ENCODE data around the gene RPS27.

DNA sequence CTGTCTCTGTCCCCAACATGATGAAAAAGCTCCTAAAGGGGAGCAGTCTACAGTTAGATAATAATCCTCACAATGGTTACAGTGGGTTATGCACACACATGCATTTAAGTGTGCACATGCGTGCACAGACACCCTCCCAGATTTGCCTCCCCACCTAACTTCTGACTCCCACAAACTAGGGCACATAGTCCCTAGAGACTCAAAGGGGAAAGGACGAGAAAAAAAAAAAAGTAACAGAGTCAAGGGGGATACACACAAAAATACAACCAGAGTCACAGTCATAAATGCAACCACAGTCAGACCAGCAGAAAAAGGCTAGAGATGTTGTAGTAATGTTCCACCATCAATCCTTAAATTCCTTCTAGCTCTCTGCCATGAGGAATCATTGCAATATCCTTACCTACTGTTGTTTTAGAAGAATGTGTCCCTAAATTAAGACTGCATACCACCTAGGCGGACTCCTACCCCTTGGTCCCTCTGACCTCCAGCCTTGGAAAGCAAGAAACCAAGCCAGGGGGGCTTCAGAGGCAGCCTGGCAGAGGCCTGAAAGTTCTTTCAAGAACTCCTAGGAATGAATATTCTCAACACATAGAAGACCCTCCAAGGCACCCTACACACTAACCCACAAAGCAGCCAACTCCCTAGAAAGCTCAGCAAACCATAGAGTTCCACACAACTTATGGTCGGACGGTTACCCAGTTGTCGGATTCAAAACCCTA lies 33.4 kb upstream of the RPS27 start:
- TF ChIP-seq, protein P1, sequence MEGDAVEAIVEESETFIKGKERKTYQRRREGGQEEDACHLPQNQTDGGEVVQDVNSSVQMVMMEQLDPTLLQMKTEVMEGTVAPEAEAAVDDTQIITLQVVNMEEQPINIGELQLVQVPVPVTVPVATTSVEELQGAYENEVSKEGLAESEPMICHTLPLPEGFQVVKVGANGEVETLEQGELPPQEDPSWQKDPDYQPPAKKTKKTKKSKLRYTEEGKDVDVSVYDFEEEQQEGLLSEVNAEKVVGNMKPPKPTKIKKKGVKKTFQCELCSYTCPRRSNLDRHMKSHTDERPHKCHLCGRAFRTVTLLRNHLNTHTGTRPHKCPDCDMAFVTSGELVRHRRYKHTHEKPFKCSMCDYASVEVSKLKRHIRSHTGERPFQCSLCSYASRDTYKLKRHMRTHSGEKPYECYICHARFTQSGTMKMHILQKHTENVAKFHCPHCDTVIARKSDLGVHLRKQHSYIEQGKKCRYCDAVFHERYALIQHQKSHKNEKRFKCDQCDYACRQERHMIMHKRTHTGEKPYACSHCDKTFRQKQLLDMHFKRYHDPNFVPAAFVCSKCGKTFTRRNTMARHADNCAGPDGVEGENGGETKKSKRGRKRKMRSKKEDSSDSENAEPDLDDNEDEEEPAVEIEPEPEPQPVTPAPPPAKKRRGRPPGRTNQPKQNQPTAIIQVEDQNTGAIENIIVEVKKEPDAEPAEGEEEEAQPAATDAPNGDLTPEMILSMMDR (conservative IDR thresholded peaks at IDR 0.05; ENCODE audit: low read depth in 2 of 2), result no peak
- TF ChIP-seq POLR2AphosphoS5 (IDR thresholded peaks at IDR 0.05; ENCODE audit: low read depth), result no peak
- TF ChIP-seq EZH2phosphoT487 (IDR thresholded peaks at IDR 0.05; ENCODE audit: unreplicated experiment), result no peak
- TF ChIP-seq EZH2 (IDR thresholded peaks at IDR 0.05; ENCODE audit: low read depth, unreplicated experiment), result no peak
- TF ChIP-seq, protein P2, sequence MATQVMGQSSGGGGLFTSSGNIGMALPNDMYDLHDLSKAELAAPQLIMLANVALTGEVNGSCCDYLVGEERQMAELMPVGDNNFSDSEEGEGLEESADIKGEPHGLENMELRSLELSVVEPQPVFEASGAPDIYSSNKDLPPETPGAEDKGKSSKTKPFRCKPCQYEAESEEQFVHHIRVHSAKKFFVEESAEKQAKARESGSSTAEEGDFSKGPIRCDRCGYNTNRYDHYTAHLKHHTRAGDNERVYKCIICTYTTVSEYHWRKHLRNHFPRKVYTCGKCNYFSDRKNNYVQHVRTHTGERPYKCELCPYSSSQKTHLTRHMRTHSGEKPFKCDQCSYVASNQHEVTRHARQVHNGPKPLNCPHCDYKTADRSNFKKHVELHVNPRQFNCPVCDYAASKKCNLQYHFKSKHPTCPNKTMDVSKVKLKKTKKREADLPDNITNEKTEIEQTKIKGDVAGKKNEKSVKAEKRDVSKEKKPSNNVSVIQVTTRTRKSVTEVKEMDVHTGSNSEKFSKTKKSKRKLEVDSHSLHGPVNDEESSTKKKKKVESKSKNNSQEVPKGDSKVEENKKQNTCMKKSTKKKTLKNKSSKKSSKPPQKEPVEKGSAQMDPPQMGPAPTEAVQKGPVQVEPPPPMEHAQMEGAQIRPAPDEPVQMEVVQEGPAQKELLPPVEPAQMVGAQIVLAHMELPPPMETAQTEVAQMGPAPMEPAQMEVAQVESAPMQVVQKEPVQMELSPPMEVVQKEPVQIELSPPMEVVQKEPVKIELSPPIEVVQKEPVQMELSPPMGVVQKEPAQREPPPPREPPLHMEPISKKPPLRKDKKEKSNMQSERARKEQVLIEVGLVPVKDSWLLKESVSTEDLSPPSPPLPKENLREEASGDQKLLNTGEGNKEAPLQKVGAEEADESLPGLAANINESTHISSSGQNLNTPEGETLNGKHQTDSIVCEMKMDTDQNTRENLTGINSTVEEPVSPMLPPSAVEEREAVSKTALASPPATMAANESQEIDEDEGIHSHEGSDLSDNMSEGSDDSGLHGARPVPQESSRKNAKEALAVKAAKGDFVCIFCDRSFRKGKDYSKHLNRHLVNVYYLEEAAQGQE (IDR thresholded peaks at IDR 0.05; ENCODE audit: unreplicated experiment), result no peak
- no peak for TF ChIP-seq ZNF114 (CRISPR knock-in tag; IDR thresholded peaks at IDR 0.05)
